GM20000 (cell line): Measurements from ENCODE around the gene EGFR.

Experiments used
- DNase-seq: peaks from one replicate; pipeline ENCODE4 v3.0.0; 2012; ENCODE audit warnings: low spot score
- TF ChIP-seq, protein P1 (sequence below): IDR thresholded peaks from 2 replicates; pipeline ENCODE4 v1.5.1; 2012; ENCODE audit warnings: mild to moderate bottlenecking, control low read depth; ENCODE audit errors: extremely low read depth, missing control alignments

The EGFR gene

DNA sequence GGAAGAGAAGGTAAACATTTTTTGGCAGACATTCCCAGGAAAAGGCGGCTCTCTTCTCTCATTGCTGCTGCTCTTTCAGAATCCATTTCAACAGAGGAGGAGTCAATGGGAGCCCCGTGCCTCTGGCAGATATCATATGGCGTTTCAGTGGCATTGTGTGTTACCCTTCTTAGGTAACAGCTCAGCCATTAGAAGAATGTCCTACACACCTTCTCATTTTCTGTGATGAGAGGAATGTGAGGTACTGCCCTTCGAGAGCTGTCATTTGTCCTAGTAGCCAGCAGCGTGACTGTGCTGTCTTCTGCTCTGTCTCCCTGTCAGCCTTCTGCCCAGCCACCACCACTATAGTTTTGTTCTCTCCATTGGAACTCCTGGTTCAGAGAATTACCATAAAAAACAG lies 102.4 kb downstream of the EGFR start:
- TF ChIP-seq, protein P1, sequence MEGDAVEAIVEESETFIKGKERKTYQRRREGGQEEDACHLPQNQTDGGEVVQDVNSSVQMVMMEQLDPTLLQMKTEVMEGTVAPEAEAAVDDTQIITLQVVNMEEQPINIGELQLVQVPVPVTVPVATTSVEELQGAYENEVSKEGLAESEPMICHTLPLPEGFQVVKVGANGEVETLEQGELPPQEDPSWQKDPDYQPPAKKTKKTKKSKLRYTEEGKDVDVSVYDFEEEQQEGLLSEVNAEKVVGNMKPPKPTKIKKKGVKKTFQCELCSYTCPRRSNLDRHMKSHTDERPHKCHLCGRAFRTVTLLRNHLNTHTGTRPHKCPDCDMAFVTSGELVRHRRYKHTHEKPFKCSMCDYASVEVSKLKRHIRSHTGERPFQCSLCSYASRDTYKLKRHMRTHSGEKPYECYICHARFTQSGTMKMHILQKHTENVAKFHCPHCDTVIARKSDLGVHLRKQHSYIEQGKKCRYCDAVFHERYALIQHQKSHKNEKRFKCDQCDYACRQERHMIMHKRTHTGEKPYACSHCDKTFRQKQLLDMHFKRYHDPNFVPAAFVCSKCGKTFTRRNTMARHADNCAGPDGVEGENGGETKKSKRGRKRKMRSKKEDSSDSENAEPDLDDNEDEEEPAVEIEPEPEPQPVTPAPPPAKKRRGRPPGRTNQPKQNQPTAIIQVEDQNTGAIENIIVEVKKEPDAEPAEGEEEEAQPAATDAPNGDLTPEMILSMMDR = no peak
- DNase-seq = no peak

DNA sequence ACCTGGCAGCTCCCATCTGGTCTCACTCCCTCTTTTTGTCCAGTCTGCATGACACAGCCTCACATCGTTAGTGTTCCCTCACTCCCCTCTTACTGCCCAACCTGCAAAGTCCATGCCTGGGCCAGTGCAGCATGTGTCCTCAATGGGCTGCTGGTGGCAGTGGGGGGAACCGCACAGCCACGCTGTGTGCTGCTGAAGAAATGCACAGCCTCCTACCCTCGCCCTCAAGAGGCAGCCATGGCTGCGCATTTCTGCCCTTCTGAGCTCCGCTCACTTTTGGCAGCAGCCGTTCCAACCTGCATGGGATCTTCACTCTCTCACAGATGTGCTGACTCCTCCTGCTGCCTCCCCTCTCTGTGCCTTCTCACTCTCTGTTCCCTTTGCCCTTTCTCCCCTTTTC lies 103.4 kb downstream of the EGFR start:
- DNase-seq = no peak
- TF ChIP-seq, protein P1 = no peak

DNA sequence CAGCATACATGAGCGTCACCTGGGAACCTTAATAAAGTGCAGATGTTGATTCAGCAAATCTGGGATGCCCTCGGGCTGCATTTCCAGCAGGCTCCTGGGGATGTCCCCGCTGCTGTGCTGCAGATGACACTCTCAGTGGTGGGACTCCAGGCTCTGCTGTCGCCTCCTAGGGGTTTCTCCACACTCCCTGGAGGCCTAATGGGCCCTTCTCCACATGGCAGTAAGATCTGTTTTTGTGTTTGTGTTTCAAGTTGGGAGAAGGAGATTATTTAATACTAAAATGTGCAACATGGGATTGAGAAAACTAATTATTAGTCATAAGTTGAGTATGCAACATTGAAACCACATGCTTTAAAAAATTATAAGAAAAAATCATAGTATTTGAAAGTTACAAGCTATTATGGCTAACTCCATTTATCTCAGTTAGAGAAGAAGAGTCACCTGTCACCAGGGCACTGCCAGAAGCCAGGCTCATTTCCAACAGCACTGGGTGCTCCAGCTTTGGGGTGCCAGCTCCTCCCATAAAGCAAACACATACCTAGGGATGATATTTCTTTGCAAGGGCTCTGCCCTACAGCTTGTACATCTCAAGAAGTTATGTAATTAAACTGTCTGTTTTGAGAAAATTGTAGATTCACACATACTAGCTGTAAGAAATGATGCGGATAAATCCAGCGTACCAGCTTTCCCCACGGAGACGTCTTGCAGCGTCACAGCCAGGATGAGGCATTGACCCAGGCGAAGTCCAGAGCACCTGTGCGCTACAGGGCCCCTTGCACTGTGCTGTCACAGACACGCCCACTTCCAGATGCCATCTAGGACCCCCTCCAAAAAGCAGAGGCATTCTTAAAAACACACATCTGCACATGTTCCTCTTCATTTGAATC lies 106.4 kb downstream of the EGFR start:
- no peak for DNase-seq
- TF ChIP-seq, protein P1 = no peak

DNA sequence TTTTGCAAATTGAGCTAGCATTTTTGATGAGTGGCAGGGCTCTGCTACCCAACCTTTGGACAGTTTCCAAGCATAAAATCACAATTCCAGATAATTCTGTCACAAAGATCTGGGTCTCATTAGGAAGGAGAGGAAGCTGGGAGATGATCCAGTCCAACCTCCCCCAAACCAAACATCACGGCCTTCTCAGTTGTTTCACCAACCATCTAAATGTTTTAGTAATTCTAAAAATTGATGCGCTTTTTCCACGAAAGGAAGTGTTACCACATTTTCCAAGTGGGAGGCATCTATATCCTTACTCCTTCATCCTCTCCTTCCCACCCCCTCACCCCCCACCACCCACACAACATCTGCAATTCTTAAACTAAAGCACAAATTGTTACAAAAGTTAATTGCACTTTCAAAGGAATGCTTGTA lies 108.3 kb downstream of the EGFR start:
- TF ChIP-seq, protein P1 = no peak
- no peak for DNase-seq

DNA sequence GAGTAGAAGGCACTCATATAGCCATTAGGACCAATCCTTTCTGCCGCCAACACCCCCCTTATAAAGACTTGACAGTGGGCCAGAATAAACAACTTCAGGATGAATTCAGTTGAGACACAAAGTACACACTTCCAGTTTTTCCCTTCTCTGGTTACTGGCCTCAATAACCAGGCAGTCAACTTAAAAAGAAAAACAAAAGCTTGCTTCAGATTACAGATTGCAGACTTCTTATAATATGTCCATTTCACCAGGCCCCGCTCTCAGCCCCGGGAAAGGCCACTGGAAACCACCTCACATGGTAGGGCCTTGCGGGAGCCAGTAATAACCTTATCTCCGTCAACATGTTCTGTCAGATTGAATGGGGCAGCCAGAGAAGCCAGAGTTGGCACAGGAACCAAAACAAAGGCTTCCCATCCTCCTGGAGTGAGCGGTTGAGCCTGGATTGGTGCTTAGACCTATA lies 108.8 kb downstream of the EGFR start:
- DNase-seq = no peak
- TF ChIP-seq, protein P1 = no peak

DNA sequence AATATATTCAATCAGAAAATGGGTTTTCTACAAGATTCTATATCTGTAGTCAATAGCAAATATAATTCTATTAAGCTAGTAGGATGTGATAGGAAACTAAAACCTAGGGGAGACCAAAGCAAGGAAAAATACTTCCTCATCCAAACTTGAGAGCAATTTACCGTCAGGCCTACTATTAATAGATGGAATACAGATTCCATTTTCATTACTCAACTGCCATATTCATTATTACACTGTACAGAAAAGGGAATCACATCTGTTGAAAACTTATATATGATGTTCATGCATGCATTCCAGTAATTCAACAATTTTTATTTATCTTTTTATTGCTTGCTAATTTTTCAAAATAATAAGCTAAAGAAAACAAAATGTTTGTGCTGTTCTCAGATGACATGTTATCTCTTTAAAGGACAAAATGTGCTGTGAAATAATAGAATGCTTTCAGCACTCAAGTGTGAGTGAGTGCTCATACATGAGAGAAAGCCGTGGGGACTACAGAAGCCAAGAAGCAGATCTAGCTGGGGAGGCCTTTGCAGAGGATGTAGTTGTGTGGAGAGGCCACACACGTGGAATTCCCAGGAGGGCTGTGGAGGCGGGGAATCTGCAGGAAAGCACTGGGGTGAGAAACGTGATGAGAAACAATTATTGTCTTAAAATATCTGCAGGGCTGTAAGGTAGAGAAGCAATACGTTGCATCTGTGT lies 110.0 kb downstream of the EGFR start:
- DNase-seq = no peak
- TF ChIP-seq, protein P1 = no peak
